NCI-H2196 (cell line): Measurements from ENCODE around the gene ENPP1.
"Not testable (repeated sequence)": the region's sequence is repeated elsewhere in the genome, so short reads cannot be mapped to it uniquely, and the experiment has no call there.

Experiments
- DNase-seq: peaks from one replicate; lab custom pipeline; 2025; ENCODE audit not compliant: unreplicated experiment; lab: John Stamatoyannopoulos, UW

Gene ENPP1

DNA sequence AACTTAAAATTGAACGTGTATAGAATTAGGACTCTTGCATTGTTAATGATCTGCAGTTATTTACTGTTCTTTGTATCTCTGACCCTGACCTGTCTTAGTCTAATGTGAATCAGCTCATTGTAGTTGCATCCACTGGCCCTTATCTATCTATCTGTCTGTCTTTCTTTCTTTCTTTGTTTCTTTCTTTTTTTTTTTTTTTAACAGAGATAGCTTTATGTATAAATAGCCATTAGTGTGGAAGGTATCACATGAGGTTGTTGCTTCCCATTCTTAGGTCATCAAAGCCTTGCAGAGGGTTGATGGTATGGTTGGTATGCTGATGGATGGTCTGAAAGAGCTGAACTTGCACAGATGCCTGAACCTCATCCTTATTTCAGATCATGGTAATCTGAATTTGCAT lies 59.9 kb downstream of the ENPP1 start:
- DNase-seq: no peak

DNA sequence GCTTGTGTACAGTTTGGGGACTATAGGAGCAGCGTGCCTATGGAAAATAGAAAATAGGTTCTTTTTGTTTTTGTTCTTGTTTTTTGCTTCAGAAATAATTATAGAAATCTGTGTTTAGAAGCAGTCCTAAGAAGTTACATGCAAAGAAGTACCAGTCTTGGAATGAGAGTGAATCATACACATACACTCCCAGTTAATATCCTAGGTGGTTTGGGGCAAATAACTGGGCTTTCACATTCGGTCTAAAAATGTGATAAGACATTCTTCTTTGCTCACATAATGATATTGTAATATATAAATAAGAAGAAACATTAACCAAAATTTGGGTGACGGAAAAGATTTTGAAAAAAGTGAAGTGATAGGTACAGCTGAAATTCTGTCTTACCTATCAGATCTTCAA lies 61.0 kb downstream of the ENPP1 start:
- DNase-seq: no peak

DNA sequence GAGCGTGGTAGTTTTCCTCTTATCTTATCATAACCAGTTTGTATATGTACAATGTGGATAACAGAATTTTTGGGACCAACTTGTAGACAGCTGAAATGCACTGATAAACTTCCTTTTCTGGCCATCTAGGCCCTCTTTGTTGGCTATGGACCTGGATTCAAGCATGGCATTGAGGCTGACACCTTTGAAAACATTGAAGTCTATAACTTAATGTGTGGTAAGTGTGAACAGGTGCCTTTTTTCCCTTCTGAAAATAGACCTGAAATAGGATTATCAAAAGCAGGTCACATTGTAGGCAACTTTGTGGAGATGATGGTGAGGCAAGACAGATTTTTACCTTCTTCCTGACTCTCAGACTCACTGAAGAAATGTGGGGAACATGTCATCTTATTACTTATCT lies 67.8 kb downstream of the ENPP1 start:
- DNase-seq: no peak

DNA sequence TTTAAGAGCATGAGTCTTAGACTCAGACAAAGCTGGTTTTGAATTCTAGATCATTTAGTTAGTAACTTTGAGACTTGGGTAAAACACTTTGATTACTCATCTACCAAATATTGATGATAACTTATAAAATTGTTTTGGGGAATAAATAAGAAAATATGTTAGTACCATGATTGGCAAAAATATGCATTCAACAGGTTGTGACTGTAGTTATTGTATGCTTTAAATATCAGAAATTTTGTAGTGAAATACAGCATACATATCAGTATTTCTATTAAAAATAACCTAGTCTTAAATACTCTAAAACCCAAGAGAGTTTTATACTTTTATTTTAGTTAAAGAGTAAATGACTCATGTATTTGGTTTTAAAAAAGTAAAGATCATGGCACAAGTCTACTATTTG lies 68.7 kb downstream of the ENPP1 start:
- no peak for DNase-seq

DNA sequence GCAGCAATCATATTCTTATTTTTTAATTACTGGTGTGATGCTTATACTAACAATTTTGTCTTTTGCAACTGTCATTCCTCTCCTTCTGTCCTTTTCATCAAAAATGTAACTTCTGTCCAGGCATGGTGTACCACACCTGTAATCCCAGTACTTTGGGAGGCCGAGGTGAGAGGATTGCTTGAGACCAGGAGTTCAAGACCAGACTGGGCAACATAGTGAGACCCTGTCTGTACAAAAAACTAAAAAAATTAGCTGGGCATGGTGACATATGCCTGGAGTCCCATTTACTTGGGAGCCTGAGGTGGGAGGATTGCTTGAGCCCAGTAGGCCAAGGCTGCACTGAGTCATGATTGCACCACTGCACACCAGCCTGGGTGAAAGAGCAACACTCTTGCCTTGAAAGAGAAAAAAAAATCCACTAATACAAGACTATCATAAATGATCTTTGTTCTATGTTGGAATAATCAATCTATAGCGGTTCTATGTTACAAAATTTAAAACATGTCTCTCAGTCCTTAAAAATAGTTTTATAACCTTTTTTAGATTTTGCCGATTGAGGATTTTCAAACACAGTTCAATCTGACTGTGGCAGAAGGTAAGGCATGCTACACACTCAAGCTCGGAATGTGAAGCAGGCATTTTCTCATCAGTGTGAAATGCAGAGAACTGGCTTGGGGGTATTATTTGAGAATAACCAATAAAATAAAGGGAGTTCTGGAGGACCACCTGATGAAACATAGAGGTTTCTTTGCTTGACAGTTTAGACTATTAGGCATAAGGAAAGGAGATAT lies 70.4 kb downstream of the ENPP1 start:
- no peak for DNase-seq

DNA sequence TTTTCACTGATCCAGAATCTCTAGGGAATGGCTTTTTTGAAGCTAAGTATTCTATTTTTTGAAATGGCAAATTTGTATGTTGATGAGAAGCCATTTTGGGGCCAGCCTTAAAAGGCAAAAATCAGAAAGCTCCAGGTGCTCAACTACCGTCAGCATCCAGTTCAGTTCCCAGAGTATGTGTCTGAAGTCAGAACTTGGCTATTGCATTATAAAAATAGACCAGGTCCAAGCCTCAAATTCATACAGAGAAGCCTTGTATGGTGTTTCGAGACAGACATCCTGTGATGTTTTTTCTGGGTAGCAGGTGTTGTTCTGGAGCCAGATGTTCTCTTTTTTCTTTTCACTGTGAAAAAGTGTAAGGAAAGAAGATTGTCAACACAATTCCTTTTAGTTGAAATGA lies 75.2 kb downstream of the ENPP1 start:
- DNase-seq: no peak

DNA sequence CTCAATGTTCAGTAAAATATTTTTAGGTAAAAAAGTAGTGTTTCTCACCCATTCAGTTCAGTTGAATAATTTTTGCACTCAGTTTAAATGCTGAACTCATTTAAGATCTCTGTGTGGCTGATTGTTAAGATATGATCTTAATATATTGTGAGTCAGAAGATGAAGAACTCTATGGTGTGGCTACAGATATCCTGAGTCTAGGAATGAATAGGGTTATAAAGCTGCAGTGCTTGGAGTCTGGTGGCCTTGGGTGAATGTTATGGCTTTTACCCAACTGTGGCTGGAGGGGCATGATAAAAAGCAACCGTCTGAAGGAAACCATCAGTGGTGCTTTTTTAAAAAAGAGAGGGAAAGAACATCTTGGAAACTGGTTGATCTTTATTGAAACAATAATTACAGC lies 77.4 kb downstream of the ENPP1 start:
- no peak for DNase-seq

DNA sequence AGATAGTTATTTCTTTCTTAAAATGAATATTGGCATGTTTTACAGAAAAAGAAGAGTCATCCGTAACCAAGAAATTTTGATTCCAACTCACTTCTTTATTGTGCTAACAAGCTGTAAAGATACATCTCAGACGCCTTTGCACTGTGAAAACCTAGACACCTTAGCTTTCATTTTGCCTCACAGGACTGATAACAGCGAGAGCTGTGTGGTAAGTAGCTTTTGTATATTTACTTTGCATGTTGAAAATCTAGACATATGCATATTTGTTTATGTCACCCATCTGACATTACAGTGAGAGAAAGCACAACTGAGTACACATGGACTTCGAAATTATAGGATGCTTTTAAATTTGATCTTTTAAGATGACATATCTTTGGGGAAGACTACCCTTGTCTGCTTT lies 78.7 kb downstream of the ENPP1 start:
- no peak for DNase-seq

DNA sequence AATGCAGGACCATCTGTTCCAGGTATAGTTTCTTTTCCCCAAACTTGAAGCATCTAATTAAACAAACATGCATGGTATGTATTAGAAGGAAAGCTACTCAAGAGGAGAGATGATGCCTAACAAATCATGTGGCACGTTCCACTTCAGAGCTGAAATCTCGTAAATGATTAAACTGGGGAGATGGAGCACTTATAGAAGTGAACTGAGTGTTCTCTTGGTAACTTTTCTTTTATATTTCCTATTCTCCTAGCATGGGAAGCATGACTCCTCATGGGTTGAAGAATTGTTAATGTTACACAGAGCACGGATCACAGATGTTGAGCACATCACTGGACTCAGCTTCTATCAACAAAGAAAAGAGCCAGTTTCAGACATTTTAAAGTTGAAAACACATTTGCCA lies 82.3 kb downstream of the ENPP1 start:
- DNase-seq: no peak

DNA sequence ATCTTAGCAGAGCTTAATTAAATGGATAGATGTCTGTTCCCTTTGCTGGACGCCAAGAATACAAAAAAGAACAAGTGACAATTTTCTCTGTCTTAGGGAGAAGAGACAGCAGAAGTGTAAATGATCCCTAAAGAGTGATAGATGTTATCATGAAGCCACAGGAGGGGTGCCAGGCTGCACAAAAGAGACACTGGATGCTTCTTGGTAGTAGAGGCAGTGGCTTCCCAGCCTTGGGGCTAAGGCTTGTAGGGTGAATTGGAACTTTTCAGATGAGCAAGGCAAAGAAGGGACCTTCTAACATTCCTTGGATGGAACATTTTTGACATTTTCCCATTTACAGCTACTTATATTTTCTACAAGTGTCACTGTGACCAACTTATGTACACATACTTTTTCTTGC lies 85.4 kb downstream of the ENPP1 start:
- DNase-seq: no peak

DNA sequence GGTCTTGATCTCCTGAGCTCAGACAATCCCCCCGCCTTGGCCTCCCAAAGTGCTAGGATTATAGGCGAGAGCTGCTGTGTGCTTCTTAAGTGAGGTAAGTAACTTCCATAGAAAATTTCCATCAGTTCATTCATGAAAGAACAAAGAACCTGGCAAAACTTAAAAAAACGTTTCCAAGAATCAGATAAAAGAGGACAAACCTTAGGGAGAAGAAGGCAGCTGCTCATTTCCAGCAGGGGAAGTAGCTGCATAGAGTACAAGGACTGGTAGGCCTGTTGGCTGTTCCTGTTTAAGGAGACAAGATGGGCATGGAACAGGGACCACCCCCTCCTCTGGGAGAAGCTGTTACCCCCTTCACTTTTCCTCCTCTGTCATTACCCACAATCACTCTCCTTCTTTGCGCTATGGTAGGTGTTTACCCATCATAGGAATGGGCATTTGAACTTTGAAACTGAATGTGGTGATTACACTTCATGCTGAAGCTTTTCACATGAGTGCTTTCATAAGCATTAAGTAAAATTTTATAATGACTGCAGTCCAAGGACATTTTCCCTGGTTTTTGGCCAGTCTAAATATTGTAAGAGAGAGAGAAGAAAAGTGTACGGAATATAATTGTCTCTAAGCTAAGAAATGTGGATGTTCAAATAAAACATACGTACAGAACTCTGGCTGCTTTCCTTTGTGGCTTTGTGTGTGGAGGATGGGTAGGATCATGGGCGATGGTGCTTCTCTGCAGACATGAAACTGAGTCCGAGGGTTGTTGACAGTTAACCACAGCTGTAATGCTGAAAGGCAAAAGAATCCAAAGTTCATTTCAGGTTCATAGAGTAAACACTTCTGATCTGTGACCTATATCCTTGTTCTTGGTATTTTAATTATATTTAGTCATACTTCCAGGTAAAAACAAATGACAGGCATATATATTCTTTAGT lies 86.9 kb downstream of the ENPP1 start:
- no peak for DNase-seq

DNA sequence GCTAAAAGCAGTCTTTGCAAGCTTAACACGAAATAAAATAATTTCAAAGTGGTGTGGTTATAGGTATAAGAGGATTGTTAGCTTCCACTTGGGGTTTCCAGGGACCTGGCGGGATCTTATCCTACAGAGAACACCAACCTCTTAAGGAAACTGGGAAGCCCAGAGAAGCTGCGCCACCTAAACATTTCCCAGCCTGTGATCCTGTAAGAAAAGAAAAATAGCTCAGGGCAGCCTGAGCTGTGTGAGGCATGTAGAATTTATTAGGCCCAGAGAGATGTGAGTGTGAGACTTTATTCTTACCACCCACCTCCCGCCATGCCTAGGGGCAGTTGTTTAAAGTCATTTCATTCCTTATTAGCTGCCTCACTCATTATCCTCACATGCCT lies 89.2 kb downstream of the ENPP1 start:
- no peak for DNase-seq

DNA sequence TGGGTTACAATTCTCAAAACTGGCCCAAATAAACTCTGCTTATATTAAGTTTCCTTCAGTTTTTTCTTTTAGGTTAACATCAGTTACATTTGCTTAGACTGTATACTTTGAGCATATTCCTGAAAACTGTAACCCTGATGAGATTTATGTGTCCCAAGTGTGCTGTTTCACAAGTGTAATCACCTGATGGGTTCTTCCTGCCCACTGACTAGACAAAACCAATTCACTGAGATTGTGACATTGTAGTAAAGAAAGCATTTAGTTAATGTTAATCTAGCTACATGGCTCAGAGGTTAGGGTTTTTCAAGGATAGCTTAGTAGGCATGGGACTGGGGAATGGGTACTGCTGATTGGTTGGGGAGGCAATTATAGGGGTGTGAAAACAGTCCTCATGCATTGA lies 89.8 kb downstream of the ENPP1 start:
- no peak for DNase-seq

DNA sequence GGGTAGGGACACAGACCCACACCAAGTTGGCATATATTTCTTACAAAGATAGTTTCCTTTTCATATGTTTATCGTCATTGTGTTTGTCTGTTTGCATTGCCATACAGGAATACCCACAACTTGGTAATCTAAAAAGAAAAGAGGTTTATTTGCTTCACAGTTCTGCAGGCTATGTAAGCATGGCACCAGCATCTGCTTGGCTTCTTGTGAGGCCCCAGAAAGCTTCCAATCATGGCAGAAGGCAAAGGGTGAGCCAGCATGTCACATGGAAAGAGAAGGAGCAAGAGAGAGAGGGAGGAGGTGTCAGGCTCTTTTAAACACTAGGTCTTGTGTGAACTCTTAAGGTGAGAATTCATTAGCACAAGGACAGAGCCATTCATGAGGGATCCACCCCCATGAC lies 90.9 kb downstream of the ENPP1 start:
- no peak for DNase-seq

DNA sequence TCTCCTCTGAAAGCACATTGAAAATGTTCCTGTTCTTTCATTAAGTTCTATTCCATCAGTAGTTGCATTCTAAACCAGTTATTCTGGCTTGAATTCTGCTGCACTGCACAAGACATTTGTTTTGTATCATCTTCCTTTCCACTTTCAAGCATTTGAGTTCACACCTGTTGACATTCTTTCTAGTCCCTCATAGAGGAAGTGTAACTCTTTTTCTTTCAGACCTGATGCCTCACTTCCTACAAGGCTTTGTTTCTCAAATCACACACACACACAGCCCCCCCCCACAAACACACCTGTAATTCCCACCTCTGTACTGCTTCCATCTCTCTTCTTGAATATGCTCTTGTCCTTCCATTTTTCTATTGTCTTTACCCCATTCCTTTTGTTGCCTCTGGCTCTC lies 92.4 kb downstream of the ENPP1 start:
- no peak for DNase-seq

DNA sequence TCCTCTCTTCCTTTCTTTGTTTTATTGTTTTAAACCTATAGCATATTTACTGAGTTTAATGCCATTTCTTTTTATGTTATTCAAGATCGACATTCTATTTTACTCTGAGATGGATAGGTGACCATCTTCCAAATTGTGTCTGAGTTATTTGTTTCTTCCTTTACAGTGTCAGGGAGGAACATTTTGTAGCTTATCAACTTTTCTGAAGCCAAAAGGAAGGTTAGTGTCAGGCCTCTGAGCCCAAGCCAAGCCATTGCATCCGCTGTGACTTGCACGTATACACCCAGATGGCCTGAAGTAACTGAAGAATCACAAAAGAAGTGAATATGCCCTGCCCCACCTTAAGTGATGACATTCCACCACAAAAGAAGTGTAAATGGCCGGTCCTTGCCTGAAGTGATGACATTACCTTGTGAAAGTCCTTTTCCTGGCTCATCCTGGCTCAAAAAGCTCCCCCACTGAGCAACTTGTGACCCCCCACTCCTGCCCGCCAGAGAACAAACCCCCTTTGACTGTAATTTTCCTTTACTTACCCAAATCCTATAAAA lies 93.6 kb downstream of the ENPP1 start:
- not testable (repeated sequence) for DNase-seq

DNA sequence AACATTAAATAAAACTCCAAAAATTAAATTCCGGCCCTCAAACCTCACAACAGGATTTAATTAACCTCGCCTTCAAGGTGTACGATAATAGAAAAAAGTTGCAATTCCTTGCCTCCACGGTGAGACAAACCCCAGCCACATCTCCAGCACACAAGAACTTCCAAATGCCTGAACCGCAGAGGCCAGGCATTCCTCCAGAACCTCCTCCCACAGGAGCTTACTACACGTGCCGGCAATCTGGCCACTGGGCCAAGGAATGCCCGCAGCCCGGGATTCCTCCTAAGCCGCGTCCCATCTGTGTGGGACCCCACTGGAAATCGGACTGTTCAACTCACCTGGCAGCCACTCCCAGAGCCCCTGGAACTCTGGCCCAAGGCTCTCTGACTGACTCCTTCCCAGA lies 95.9 kb downstream of the ENPP1 start:
- DNase-seq: not testable (repeated sequence)

DNA sequence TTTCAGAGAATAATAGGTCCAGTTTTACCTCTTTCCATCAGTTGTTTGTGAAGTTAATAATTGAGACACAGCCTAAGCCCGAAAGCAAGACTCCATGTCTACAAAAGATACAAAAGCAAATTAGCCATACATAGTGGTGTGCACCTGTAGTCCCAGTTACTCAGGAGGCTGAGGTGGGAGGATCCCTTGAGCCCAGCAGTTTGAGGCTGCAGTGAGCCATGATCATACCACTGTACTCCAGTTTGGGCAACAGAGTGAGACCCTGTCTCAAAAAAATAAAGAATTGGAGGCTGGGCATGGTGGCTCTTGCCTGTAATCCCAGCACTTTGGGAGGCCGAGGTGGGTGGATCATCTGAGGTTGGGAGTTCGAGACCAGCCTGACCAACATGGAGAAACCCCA lies 101.0 kb downstream of the ENPP1 start:
- DNase-seq: not testable (repeated sequence)

DNA sequence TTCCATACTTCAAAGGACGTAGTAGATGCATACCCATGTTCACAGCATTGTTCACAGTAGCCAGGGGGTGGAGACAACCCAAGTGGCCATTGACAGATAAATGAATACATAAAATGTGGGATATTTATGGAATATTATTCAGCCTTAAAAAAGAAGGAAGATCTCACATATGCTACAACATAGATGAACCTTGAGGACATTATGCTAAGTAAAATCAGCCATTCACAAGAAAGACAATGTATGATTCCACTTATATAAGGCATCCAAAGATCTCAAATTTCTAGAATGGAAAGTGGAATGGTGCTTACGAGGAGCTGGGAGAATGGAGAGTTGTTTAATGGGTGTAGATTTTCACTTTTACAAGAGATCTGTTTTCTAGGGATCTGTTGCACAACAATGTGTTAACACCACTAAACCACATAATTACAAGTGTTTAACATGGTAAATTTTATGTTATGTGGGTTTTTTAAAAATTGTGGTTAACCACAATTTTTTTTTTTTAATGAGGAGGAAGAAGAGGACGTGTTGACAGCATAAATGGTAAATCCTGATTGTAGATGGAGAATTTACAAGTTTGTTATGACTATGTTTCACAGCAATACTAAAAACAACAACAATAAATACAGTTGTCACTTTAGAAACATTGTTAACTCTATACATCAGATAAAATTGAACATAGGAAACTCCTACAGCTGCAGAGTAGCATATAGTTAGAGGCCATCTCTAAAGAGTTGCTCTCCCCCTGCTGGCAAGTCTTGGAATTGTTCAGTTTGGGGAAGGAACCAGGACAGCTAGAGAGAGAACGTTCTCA lies 101.8 kb downstream of the ENPP1 start:
- DNase-seq: peak; percentile 83

DNA sequence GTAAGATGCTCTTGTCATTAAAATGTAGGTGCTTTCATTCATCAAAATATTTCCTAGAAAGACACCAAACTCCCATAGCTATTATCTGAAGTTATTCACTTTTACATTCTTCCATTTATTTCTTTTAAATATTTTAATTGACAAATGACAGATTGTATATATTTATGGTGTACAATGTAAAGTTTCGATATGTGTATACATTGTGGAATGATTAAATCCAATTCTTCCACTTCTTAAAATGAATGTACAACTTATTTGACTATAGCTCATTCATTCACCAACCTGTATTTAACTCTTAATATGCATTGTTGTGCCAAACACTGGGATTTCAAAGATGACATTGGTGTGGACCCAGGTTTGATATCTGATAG lies 102.4 kb downstream of the ENPP1 start:
- DNase-seq: no peak

DNA sequence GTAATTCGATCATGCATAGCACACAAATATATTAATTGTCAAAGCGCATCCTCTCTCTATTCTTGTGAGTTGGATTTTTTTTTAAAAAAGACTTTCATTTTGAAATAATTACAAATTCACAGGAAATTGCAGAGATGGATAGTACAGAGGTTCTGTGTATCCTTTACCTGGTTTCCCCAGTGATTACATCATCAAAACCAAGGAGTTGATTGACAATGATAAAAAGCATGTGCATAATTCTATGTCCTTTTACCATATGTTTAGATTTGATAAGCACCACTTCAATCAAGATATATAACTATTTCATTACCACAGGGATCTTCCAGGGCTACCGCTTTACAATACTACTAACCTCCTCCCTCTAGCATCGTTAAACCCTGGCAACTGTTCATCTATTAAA lies 103.1 kb downstream of the ENPP1 start:
- DNase-seq: no peak
